GM12892 (cell line): ENCODE measurements around the gene NPC1L1.

Experiments used
- POLR2A ChIP-seq: IDR thresholded peaks from 2 replicates; pipeline ENCODE4 v1.6.1; 2011; ENCODE audit warnings: low read depth, low read length, control low read depth
- POLR2AphosphoS5 ChIP-seq: IDR thresholded peaks from 2 replicates; pipeline ENCODE4 v1.6.1; 2011; ENCODE audit warnings: low read depth, low read length, control low read depth
- TAF1 ChIP-seq: IDR thresholded peaks from 2 replicates; pipeline ENCODE4 v1.6.1; 2011; ENCODE audit warnings: low read depth, mild to moderate bottlenecking, control low read depth, low read length, borderline replicate concordance

GRCh38 chr7:44496385-44496784 is 44.7 kb downstream of the NPC1L1 start:
- no peak for TF ChIP-seq POLR2A
- TF ChIP-seq POLR2AphosphoS5 = no peak
- TF ChIP-seq TAF1 = no peak
